Fibroblast of skin of scalp (primary cell): ENCODE data around the gene FXYD6.

ENCODE experiments used
- DNase-seq: peaks from one replicate; pipeline ENCODE4 v3.0.0-alpha.2; 2013

Gene FXYD6

DNA sequence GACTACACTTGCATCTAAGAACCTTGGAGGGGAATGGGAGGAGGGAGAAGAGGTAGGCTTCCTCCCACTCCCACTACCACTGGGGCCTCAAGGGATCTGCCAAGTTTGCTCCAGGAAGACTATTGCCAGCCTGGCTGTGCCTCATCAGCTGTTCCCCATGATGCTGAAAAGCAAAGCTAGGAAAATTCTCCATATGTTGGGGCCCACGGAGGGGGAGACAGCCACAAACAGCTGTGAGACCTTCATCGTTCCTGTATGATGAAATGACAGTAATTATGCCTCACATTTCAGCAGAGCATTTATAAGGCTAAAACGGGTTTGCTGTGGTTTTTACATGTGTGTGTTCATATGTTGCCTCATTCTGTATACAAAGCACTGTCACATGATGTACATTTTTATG is 86.2 kb downstream of the FXYD6 start:
- DNase-seq = no peak

GRCh38 chr11:117789241-117789640 is 87.2 kb downstream of the FXYD6 start:
- DNase-seq = no peak
